ENCODE results near the gene HSPBP1. TPM values are rescaled to one million over a fixed set of nuclear protein-coding genes. Genes with fewer than 3 reads are reported as not detected.

HSPBP1 gene
- total RNA-seq, 3 donors from 2014 or later = 25.6 to 36.0 (median 29.5) TPM

GRCh38 chr19:55265173-55265572 is 14.7 kb downstream of the HSPBP1 start:
- Histone ChIP-seq H3K4me3 (no peak overlapping the region), H3K9me3 (no peaks in the 10 kb centered on the region), H3K4me1 (ENCODE audit: low read depth) (no peaks in the 10 kb centered on the region), H3K36me3 (ENCODE audit: low read depth) (no peaks in the 10 kb centered on the region)
- TF ChIP-seq CTCF (IDR thresholded peaks at IDR 0.05) = no peak
- intact Hi-C loops (cut with DNase I, micrococcal nuclease) = no loop called here
- DNase-seq (no peak), ATAC-seq (no peak)

- H3K4me1 ChIP-seq (ENCODE audit: low read depth) = peaks cover 4% of the 10 kb centered on the region
- TF ChIP-seq CTCF (IDR thresholded peaks at IDR 0.05) = no peak
- no peak for DNase-seq
- H3K4me3 ChIP-seq = no peak overlapping the region
- no peak for ATAC-seq
- no peaks in the 10 kb centered on the region for H3K9me3 ChIP-seq
- no peaks in the 10 kb centered on the region for H3K36me3 ChIP-seq (ENCODE audit: low read depth)
- intact Hi-C loops (cut with DNase I, micrococcal nuclease) = no loop called here
Observed at GRCh38 chr19:55264531-55264930, 15.4 kb downstream of the HSPBP1 start.

- intact Hi-C loops (cut with DNase I, micrococcal nuclease) = no loop called here
- TF ChIP-seq CTCF (IDR thresholded peaks at IDR 0.05) = no peak
- H3K4me3 ChIP-seq = no peak overlapping the region
- ATAC-seq = no peak
- H3K4me1 ChIP-seq (ENCODE audit: low read depth) = peaks cover 12% of the 10 kb centered on the region
- DNase-seq = no peak
- peaks cover 6% of the 10 kb centered on the region for H3K36me3 ChIP-seq (ENCODE audit: low read depth)
- H3K9me3 ChIP-seq = no peaks in the 10 kb centered on the region
Observed at GRCh38 chr19:55262359-55262758, 17.6 kb downstream of the HSPBP1 start.

GRCh38 chr19:55261671-55262126 is 18.2 kb downstream of the HSPBP1 start:
- TF ChIP-seq CTCF (IDR thresholded peaks at IDR 0.05) = no peak
- H3K4me1 ChIP-seq (ENCODE audit: low read depth) = peaks cover 19% of the 10 kb centered on the region

GRCh38 chr19:55259540-55260210 is 20.2 kb downstream of the HSPBP1 start:
- peaks cover 34% of the 10 kb centered on the region for H3K4me1 ChIP-seq (ENCODE audit: low read depth)
- intact Hi-C loops (cut with DNase I, micrococcal nuclease) = no loop called here
- TF ChIP-seq CTCF (IDR thresholded peaks at IDR 0.05) = no peak
- ATAC-seq (no peak), DNase-seq (peak in 1 of 3 donors; percentile 51)
- peaks cover 6% of the 10 kb centered on the region for H3K36me3 ChIP-seq (ENCODE audit: low read depth)
- H3K4me3 ChIP-seq = peak overlapping the region; percentile 90
- no peaks in the 10 kb centered on the region for H3K9me3 ChIP-seq

More at GRCh38 chr19:55261671-55262126, 18.2 kb downstream of the HSPBP1 start:
- intact Hi-C loops (cut with DNase I, micrococcal nuclease) = no loop called here
- peaks cover 6% of the 10 kb centered on the region for H3K36me3 ChIP-seq (ENCODE audit: low read depth)
- DNase-seq (no peak), ATAC-seq (no peak)
- H3K9me3 ChIP-seq = no peaks in the 10 kb centered on the region
- no peak overlapping the region for H3K4me3 ChIP-seq

Measured in mucosa of descending colon (tissue), 3 donors.